Measurements from ENCODE around the gene TMEM63B. TPM values are rescaled to one million over a fixed set of nuclear protein-coding genes. Genes with fewer than 3 reads are reported as not detected.
"Not testable (repeated sequence)": the region's sequence is repeated elsewhere in the genome, so short reads cannot be mapped to it uniquely, and the experiment has no call there.

Gene TMEM63B
- total RNA-seq, 1 experiment from 2014 or later = 11.5 TPM

DNA sequence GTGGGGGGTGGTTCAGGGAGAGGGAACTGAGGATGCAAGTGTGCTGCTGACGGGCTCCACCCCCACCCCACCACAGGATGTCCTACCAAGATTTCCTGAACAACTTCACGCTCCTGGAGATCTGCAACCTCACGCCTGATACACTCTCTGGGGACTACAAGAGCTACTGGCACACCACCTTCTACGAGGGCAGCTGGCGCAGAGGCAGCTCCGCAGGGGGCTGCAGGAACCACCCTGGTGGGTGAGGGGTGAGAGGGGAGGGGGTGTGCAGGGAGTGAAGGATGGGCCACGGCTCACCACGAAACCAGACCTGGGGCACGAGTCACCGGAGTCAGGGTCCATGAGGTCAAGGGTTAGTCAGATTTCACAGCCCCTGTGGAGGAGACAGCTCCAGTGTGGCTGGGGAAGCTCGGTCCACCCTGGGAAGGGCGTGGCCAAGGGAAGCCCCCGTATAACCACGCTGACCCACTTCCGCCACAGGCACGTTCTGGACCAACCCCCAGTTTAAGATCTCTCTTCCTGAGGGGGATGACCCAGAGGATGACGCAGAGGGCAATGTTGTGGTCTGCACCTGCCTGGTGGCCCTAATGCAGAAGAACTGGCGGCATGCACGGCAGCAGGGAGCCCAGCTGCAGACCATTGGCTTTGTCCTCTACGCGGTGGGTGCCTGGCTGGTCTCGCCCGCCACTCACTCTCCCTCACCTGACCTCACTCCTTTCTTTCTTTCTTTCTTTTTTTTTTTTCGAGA is 49.6 kb downstream of the TMEM63B start:
- H3K36me3 ChIP-seq = no peaks in the 10 kb centered on the region
- H3K9me3 ChIP-seq (replicated peaks) = no peaks in the 10 kb centered on the region
- H3K4me1 ChIP-seq = peaks cover 5% of the 10 kb centered on the region; the same call in 1 of the 2 replicates
- peak overlapping the region; percentile 28 for H3K4me3 ChIP-seq
- H3K27me3 ChIP-seq = no peaks in the 10 kb centered on the region; the same call in 1 of the 2 replicates
- DNase-seq = peak; percentile 64 to 66
- H3K27ac ChIP-seq = no peak overlapping the region

DNA sequence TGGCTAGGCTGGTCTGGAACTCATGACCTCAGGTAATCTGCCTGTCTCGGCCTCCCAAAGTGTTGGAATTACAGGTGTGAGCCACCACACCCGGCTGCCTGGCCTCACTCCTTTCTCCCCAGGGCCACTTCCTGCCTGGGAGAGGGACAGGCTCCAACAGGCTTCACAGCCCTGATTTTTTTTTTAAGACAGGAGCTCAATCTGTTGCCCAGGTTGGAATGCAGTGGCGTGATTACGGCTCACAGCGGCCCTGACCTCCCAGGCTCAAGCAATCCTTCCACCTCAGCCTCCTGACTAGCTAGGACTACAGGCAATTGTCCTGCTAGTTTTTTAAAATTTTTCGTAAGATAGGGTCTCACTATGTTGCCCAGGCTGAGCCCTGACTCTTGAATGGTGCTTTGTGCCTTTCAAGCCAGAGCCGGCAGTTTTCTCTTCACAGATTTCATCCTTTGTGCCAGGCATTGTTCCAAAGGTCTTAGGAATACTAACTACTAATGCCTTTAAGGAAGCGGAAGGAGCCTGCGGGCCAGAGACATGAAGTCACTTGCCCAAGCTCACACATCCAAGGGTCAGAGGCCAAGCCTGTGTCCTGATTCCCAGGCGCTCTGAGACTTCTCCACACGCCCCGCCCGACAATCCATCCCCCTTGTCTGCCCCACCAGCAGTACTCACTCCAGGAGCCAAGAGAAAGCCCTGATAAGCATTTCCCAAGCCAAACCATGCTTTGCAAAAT is 50.5 kb downstream of the TMEM63B start:
- H3K27ac ChIP-seq = no peak overlapping the region
- H3K4me1 ChIP-seq = peaks cover 4% of the 10 kb centered on the region; the same call in 1 of the 2 replicates
- H3K4me3 ChIP-seq = no peak overlapping the region
- H3K27me3 ChIP-seq = no peaks in the 10 kb centered on the region
- DNase-seq = no peak
- no peaks in the 10 kb centered on the region for H3K9me3 ChIP-seq (replicated peaks)
- H3K36me3 ChIP-seq = no peaks in the 10 kb centered on the region

DNA sequence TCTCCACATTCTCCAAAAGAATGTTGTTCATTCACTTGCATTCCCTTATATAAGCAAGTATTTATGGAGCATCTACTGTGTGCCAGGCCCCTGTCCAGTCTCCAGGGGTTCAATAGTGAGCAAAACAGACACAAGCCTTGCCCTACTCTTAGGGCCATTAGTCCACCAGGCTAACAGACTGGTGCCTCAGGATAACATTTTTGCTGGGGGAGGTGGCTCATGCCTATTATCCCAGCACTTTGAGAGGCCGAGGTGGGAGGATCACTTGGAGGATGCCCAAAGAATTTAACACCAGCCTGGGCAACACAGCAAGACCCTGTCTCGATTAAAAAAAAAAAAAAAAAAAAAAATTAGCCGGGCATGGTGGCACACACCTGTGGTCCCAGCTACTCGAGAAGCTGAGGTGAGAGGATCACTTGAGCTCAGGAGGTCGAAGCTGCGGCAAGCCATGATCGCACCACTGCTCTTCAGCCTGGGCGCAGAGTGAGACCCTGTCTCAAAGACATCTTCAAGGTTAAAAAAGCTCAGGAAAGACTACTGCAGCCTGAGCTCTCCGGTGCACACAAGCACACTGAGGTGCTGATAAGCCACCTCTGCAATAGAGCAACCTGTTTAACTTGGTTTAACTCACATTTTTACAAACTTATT is 51.2 kb downstream of the TMEM63B start:
- no peak overlapping the region for H3K27ac ChIP-seq
- no peak overlapping the region for H3K4me3 ChIP-seq
- H3K9me3 ChIP-seq (replicated peaks) = no peaks in the 10 kb centered on the region
- H3K27me3 ChIP-seq = no peaks in the 10 kb centered on the region
- H3K4me1 ChIP-seq = peaks cover 2% of the 10 kb centered on the region; the same call in 1 of the 2 replicates
- no peaks in the 10 kb centered on the region for H3K36me3 ChIP-seq
- DNase-seq = no peak

DNA sequence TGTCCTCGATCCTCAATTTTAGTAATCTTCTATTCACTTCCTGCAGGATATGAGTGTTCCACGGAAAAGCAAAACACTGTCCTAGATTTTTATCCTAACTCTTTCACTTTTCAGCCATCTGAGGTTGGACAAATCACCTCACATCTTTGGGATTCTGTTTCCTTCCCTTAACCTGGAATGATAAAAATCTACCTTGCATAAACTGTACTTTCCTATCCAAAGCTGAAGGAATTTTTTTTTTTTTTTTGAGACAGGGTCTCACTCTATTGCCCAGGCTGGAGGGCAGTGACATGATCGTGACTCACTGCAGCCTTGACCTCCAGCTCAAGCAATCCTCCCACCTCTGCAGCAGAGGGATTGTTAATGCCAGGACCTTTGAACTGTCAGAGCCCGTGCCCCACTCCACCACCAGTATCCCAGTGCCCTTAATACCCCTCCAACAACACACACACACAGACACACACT is 51.8 kb downstream of the TMEM63B start:
- no peaks in the 10 kb centered on the region for H3K9me3 ChIP-seq (replicated peaks)
- peaks cover 2% of the 10 kb centered on the region; the same call in 1 of the 2 replicates for H3K4me1 ChIP-seq
- H3K27ac ChIP-seq = no peak overlapping the region
- H3K4me3 ChIP-seq = no peak overlapping the region
- no peaks in the 10 kb centered on the region for H3K27me3 ChIP-seq
- H3K36me3 ChIP-seq = no peaks in the 10 kb centered on the region
- no peak for DNase-seq

DNA sequence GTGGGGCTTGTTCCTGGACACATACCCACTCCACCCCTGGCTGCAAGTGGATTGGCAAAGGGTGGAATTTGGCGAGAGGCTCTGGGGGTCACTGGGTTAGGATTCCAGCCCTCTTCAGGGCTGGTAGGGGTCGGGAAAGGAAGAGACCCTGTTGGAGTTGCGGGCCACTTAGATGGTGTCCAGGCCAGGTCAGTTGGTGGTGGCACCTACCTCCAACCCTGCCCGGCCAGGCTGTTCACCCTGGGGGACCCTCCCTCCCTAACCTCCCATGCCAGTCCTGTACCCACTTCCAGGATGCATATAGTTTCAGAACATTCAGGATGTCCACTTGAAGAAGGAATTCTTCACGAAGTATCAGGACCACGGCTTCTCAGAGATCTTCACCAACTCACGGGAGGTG is 52.3 kb downstream of the TMEM63B start:
- no peak overlapping the region for H3K27ac ChIP-seq

DNA sequence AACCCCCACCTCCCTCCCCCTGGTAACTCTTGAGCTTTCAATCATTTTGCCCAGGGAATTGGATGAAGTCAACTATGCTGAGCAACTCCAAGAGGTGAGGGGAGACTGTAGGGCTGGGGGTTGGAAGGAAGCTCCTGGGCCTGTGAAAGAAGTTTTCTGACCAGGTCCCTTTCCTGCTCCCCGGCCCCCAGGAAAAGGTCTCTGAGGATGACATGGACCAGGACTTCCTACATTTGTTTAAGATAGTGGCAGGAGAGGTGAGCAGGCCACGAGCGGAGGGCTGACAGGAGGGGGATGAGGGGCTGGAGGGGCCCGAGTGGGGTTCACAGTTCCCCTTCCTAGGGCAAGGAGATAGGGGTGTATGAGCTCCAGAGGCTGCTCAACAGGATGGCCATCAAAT is 53.1 kb downstream of the TMEM63B start:
- H3K9me3 ChIP-seq (replicated peaks) = no peaks in the 10 kb centered on the region
- H3K36me3 ChIP-seq = no peaks in the 10 kb centered on the region
- H3K4me1 ChIP-seq = peaks cover 2% of the 10 kb centered on the region; the same call in 1 of the 2 replicates
- H3K27ac ChIP-seq = no peak overlapping the region
- no peak for DNase-seq
- no peak overlapping the region for H3K4me3 ChIP-seq
- H3K27me3 ChIP-seq = no peaks in the 10 kb centered on the region

More for the DNA sequence above, 52.3 kb downstream of the TMEM63B start:
- no peaks in the 10 kb centered on the region for H3K9me3 ChIP-seq (replicated peaks)
- peaks cover 2% of the 10 kb centered on the region; the same call in 1 of the 2 replicates for H3K4me1 ChIP-seq
- H3K4me3 ChIP-seq = no peak overlapping the region
- H3K27me3 ChIP-seq = no peaks in the 10 kb centered on the region
- DNase-seq = no peak
- H3K36me3 ChIP-seq = no peaks in the 10 kb centered on the region

DNA sequence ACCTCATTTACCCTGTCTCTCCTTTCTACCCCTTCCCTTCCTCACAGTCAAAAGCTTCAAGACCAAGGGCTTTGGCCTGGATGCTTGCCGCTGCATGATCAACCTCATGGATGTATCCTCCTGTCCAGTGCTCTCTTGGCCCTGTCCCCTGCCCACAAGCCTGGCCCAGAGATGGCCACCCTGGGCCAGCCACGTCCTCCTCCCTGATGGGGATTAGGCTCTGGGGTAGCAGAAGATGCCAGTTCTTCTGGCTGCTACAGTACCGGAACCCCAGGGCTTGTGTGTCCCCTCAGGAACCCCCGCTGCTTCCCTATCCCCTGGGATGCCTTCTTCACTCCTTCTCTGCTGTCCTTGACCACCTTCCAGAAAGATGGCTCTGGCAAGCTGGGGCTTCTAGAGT is 53.5 kb downstream of the TMEM63B start:
- H3K27ac ChIP-seq = no peak overlapping the region
- no peaks in the 10 kb centered on the region for H3K9me3 ChIP-seq (replicated peaks)
- no peaks in the 10 kb centered on the region for H3K27me3 ChIP-seq
- no peaks in the 10 kb centered on the region for H3K36me3 ChIP-seq
- DNase-seq = no peak
- H3K4me3 ChIP-seq = no peak overlapping the region
- peaks cover 2% of the 10 kb centered on the region; the same call in 1 of the 2 replicates for H3K4me1 ChIP-seq

DNA sequence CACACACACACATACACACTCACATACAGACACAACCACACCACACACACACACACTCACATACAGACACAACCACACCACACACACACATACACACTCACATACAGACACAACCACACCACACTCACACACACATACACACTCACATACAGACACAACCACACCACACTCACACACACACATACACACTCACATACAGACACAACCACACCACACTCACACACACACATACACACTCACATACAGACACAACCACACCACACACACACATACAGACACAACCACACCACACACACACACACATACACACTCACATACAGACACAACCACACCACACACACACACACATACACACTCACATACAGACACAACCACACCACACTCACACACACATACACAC is 54.4 kb downstream of the TMEM63B start:
- not testable (repeated sequence) for H3K36me3 ChIP-seq; H3K4me1 ChIP-seq; H3K9me3 ChIP-seq (replicated peaks); DNase-seq; H3K27ac ChIP-seq; H3K4me3 ChIP-seq; H3K27me3 ChIP-seq

DNA sequence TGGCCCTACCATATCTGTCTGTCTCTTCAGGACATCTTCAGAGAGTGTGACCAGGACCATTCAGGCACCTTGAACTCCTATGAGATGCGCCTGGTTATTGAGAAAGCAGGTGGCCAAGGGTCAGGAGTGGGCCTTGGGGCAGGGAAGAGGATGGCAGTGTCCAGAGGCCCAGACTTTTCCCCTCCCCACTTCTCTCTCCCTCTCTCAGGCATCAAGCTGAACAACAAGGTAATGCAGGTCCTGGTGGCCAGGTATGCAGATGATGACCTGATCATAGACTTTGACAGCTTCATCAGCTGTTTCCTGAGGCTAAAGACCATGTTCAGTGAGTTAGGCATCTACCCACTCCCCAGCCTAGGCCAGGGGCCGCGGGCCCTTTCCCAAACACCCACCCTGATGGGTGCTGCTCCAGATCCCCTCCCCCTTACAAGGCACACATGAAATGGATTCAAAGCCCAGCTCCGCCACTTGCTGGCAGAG is 55.6 kb downstream of the TMEM63B start:
- Histone ChIP-seq H3K4me1 (no peaks in the 10 kb centered on the region; the same call in 1 of the 2 replicates), H3K4me3 (no peak overlapping the region), H3K27ac (no peak overlapping the region), H3K27me3 (no peaks in the 10 kb centered on the region), H3K9me3 (replicated peaks) (no peaks in the 10 kb centered on the region), H3K36me3 (no peaks in the 10 kb centered on the region)
- no peak for DNase-seq

DNA sequence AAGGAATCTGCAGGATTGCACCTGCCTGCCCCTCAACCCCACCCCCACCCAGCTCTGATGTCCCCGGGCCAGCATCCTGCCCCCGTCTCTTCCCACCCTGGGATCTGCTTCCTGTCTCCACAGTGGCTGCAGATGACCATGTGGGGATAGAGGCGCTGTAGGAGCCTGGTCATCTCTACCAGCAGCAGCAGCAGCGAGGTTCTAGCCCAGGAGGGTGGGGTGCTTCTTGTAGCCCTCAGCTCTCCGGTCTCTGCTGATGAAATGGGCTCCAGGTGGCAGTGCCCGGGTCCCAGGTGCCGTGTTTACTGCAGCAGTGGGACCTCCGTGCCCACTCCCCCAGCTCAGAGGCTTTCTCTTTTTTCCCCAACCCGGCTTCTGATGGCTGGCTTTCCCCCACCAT is 56.4 kb downstream of the TMEM63B start:
- Histone ChIP-seq H3K36me3 (no peaks in the 10 kb centered on the region), H3K27me3 (no peaks in the 10 kb centered on the region), H3K4me1 (no peaks in the 10 kb centered on the region; the same call in 1 of the 2 replicates), H3K9me3 (replicated peaks) (no peaks in the 10 kb centered on the region), H3K4me3 (no peak overlapping the region), H3K27ac (no peak overlapping the region)
- no peak for DNase-seq

DNA sequence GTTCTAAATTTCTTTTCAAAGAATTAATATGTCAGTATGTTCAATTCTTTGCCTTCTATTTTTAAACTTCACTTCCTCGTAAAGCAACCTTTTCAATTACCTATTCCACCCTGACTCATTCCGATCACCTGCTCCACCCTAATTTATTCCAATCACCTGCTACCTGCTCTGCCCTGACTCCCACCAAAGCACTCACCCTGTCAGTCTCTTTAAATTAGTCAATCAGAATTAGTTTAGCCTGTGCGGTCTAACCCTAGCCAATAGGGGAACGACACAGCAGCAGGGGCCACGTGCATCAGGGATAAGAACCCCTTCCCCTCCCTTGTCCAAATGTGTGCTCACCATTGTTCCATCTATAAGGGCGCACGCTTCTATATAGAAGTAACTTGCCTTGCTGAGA is 58.0 kb downstream of the TMEM63B start:
- not testable (repeated sequence) for DNase-seq

DNA sequence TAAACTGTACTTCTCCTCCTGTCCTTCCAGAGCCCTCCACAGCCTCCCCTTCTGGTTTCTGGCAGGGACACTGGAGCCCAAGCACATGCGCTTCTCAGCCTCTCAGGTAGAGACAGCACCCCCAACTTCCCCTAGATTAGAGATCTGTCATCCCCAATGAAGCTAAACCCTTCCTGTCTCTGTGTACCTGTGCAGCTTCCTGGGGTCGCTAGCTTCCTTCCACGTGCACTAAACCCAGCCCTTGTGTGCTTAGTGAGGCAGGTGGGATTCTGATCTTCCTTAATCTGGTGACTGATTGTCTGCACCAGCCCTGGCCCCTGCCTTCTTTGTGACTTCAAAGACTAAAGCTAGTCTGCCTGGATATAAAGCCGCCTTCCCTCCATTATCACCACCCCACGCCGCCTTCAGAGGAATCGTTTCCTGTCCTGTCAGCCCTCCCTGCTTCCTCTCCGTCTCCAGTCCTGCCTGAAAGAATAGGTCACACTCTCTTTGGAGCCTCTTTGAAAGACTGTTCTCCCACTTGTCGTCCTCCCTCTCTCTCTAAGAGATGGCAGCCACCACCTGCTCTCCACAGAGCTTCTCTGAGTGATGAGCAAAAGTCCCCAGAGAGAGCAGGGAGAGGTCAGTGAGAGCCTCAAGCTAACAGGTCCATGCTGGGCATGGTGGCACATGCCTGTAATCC is 58.7 kb downstream of the TMEM63B start:
- no peaks in the 10 kb centered on the region for H3K27me3 ChIP-seq
- peak in 1 of 2 experiments; percentile 38 for DNase-seq
- peaks cover 6% of the 10 kb centered on the region; the same call in 1 of the 2 replicates for H3K4me1 ChIP-seq
- H3K9me3 ChIP-seq (replicated peaks) = no peaks in the 10 kb centered on the region
- H3K4me3 ChIP-seq = no peak overlapping the region
- no peak overlapping the region for H3K27ac ChIP-seq
- no peaks in the 10 kb centered on the region for H3K36me3 ChIP-seq

More for the DNA sequence above, 58.0 kb downstream of the TMEM63B start:
- H3K4me3 ChIP-seq; H3K27ac ChIP-seq; H3K27me3 ChIP-seq; H3K36me3 ChIP-seq; H3K4me1 ChIP-seq; H3K9me3 ChIP-seq (replicated peaks): not testable (repeated sequence)

DNA sequence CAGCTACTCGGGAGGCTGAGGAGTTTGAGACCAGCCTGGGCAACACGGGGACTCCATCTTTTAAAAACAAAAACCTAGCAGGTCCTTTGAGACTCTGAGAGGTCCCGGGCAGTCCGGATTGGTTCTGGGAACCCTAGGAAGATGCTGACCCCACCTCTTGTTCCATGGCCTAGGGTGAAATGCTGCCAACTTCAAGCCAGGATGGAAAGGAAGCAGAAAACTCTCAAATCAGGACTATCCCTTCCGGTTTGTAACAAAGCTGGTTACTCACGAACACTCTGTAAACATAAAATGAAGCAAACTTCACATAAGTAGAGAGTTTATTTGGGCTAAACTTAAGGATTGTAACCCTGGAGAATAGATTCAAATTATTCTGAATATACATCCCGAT is 59.3 kb downstream of the TMEM63B start:
- H3K4me1 ChIP-seq = peaks cover 6% of the 10 kb centered on the region; the same call in 1 of the 2 replicates

DNA sequence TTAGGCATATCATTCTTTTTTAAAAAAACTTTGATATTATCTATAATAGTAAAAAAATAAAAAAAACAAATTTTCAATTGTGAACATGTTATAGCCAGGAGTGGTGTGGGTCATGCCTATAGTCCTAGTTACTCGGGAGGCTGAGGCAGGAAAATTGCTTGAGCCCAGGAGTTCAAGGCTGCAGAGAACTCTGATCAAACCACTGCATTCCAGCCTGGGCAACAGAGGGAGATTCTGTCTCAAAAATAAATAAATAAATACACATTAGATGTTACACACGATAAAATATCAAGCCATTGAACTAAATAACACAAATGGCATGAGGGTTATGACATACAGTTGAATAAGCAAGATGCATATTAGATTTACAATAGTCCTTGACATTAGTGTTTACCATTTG is 61.5 kb downstream of the TMEM63B start:
- Histone ChIP-seq H3K27me3 (no peaks in the 10 kb centered on the region), H3K9me3 (replicated peaks) (no peaks in the 10 kb centered on the region), H3K27ac (no peak overlapping the region), H3K4me1 (peaks cover 9% of the 10 kb centered on the region; the same call in 1 of the 2 replicates), H3K4me3 (no peak overlapping the region), H3K36me3 (no peaks in the 10 kb centered on the region)
- DNase-seq = no peak

More for the DNA sequence above, 59.3 kb downstream of the TMEM63B start:
- Histone ChIP-seq H3K27ac (no peak overlapping the region), H3K27me3 (no peaks in the 10 kb centered on the region), H3K36me3 (no peaks in the 10 kb centered on the region), H3K9me3 (replicated peaks) (no peaks in the 10 kb centered on the region), H3K4me3 (no peak overlapping the region)
- no peak for DNase-seq

Measured in SJCRH30 (cell line).